Panc1 (cell line): ENCODE data around the gene SVOP. TPM values are rescaled to one million over a fixed set of nuclear protein-coding genes. Genes with fewer than 3 reads are reported as not detected.

Experiments used
- ATAC-seq: fragments of 200-7000 bp; cut with Tn5 transposase; 2 replicates; pipeline ENCODE4 v1.9.1; 2020; ENCODE audit warnings: mild to moderate bottlenecking, moderate library complexity
- BruUV-seq: library from RNA; stranded (reverse); fragments of 400-500 nt; replicated peaks from 2 replicates; lab custom pipeline; 2021; lab: Mats Ljungman, UMichigan
- CTCF ChIA-PET: fragments of 300-600 bp; sonication (Branson Sonifier 250); formaldehyde crosslinking; loops from one replicate; lab custom pipeline; 2022; ENCODE audit warnings: antibody characterized with exemption; lab: Charles Lee
- POLR2A ChIA-PET: fragments of 300-600 bp; sonication (Branson Sonifier 250); formaldehyde crosslinking; loops from one replicate; lab custom pipeline; 2022; ENCODE audit warnings: antibody characterized with exemption; lab: Charles Lee
- DNase-seq: peaks from one replicate; pipeline ENCODE4 v3.0.0-alpha.2; 2010; ENCODE audit warnings: low read depth, low spot score
- H3K27ac ChIP-seq: 2 replicates; pipeline ENCODE4 v1.5.1; 2011; ENCODE audit warnings: mild to moderate bottlenecking, low read length, inconsistent platforms
- H3K27me3 ChIP-seq: fragments of 200-500 bp; sonication (Bioruptor generic); 2 replicates; pipeline ENCODE4 v1.6.0; 2014; ENCODE audit warnings: low read length, inconsistent platforms; ENCODE audit not compliant: control insufficient read depth, insufficient read depth
- H3K36me3 ChIP-seq: fragments of 200-500 bp; sonication (Bioruptor generic); 2 replicates; pipeline ENCODE4 v1.5.1; 2014; ENCODE audit warnings: inconsistent platforms, mild to moderate bottlenecking, low read length, moderate library complexity; ENCODE audit not compliant: control insufficient read depth, insufficient read depth
- H3K4me1 ChIP-seq: 2 replicates; pipeline ENCODE4 v1.5.1; 2011; ENCODE audit warnings: inconsistent platforms, mild to moderate bottlenecking, low read length, moderate library complexity; ENCODE audit not compliant: control insufficient read depth, insufficient read depth
- H3K4me3 ChIP-seq, 2 experiments: 2 replicates each; pipeline ENCODE4 v1.5.1; 2011 to 2012; ENCODE audit warnings: low read depth in 2 of 2, low read length in 2 of 2, mild to moderate bottlenecking in 2 of 2, inconsistent platforms in 1 of 2, moderate library complexity in 1 of 2
- H3K9me3 ChIP-seq: fragments of 200-500 bp; sonication (Bioruptor generic); 2 replicates; pipeline ENCODE4 v1.5.1; 2014; ENCODE audit warnings: low read depth, mild to moderate bottlenecking, inconsistent platforms, low read length, moderate library complexity; ENCODE audit not compliant: control insufficient read depth, insufficient read depth
- CTCF ChIP-seq: fragments of 450-650 bp; IDR thresholded peaks from 2 replicates; pipeline ENCODE4 v1.5.1; 2017; ENCODE audit warnings: mild to moderate bottlenecking
- POLR2AphosphoS5 ChIP-seq: IDR thresholded peaks from 2 replicates; pipeline ENCODE4 v1.6.1; 2012; ENCODE audit warnings: mild to moderate bottlenecking, low read depth, low read length, moderate library complexity
- REST ChIP-seq, 2 experiments: IDR thresholded peaks; 2 replicates each; pipeline ENCODE4 v1.6.1; 2011 to 2012; ENCODE audit warnings: low read depth in 2 of 2, control low read depth in 1 of 2, low read length in 1 of 2, mild to moderate bottlenecking in 1 of 2, moderate library complexity in 1 of 2; ENCODE audit not compliant: insufficient read depth in 1 of 2
- SIN3A ChIP-seq: IDR thresholded peaks from 2 replicates; pipeline ENCODE4 v1.6.1; 2012; ENCODE audit warnings: low read depth, mild to moderate bottlenecking, low read length, moderate library complexity, borderline replicate concordance; ENCODE audit not compliant: insufficient read depth
- TCF7L2 ChIP-seq: IDR thresholded peaks from 2 replicates; pipeline ENCODE4 v1.6.1; 2011; ENCODE audit warnings: mild to moderate bottlenecking, low read depth, low read length, inconsistent platforms
- in situ Hi-C: cut with HindIII; loops from 2 replicates; pipeline ENCODE4 v1.10.0; 2016; ENCODE audit warnings: low sequenced_read_pairs, low pct_unique_long_range_greater_than_20kb
- intact Hi-C: fragments of 100-400 bp; cut with micrococcal nuclease; formaldehyde crosslinking; loops from one replicate; pipeline ENCODE4 v1.10.0; 2022; ENCODE audit not compliant: unreplicated experiment
- total RNA-seq: library from RNA; stranded (reverse); gene quantifications from one replicate; pipeline ENCODE4 v1.2.1, GENCODE V29; 2021; ENCODE audit not compliant: unreplicated experiment

Gene SVOP
- total RNA-seq, 1 experiment from 2014 or later: not detected

GRCh38 chr12:108912361-108912760 is 108.5 kb downstream of the SVOP start:
- H3K27ac ChIP-seq: no peak overlapping the region
- in situ Hi-C loops: no loop called here
- H3K4me3 ChIP-seq: no peak overlapping the region
- no peak for TF ChIP-seq SIN3A
- TF ChIP-seq REST (IDR thresholded peaks at IDR 0.05; ENCODE audit: insufficient read depth in 1 of 2, low read depth in 2 of 2, low read length in 1 of 2): no peak
- no peak for TF ChIP-seq CTCF
- no peak for TF ChIP-seq POLR2AphosphoS5
- no peak for TF ChIP-seq TCF7L2
- CTCF ChIA-PET: no interaction called here
- H3K36me3 ChIP-seq: no peaks in the 10 kb centered on the region
- H3K4me1 ChIP-seq: no peaks in the 10 kb centered on the region
- ATAC-seq (no peak), DNase-seq (no peak)
- intact Hi-C loops: no loop called here
- BruUV-seq: no TSS peak
- no peaks in the 10 kb centered on the region; the same call in 1 of the 2 replicates for H3K27me3 ChIP-seq
- POLR2A ChIA-PET: no interaction called here
- H3K9me3 ChIP-seq: no peaks in the 10 kb centered on the region

- Histone ChIP-seq H3K4me1 (no peaks in the 10 kb centered on the region), H3K4me3 (no peak overlapping the region), H3K36me3 (no peaks in the 10 kb centered on the region), H3K9me3 (no peaks in the 10 kb centered on the region), H3K27ac (no peak overlapping the region), H3K27me3 (no peaks in the 10 kb centered on the region; the same call in 1 of the 2 replicates)
- in situ Hi-C loops: no loop called here
- ChIA-PET CTCF (no interaction called here), POLR2A (no interaction called here)
- no peak for DNase-seq
- no peak for ATAC-seq
- intact Hi-C loops: no loop called here
- BruUV-seq: no TSS peak
- TF ChIP-seq CTCF: no peak
- TF ChIP-seq POLR2AphosphoS5: no peak
- TF ChIP-seq SIN3A: no peak
- TF ChIP-seq REST (IDR thresholded peaks at IDR 0.05; ENCODE audit: insufficient read depth in 1 of 2, low read depth in 2 of 2, low read length in 1 of 2): no peak
- TF ChIP-seq TCF7L2: no peak
These were observed 109.0 kb downstream of the SVOP start for GRCh38 chr12:108911915-108912314.
